Central memory CD8-positive, alpha-beta T cell (primary cell): ENCODE data around the gene MTREX.

Source experiments
- ATAC-seq: fragments of 150-1000 bp; cut with Tn5 transposase; replicated peaks from 2 replicates; pipeline ENCODE4 v1.10.0; 2022; ENCODE audit warnings: mild to moderate bottlenecking, moderate FRiP score, moderate number of reproducible peaks; ENCODE audit not compliant: poor library complexity, severe bottlenecking; ENCODE audit errors: extremely low read depth
- DNase-seq, 2 donors: peaks; one replicate each; pipeline ENCODE4 v3.0.0; 2021; ENCODE audit warnings: low spot score in 2 of 2
- H3K27ac Mint-ChIP-seq: one replicate; pipeline ENCODE4 v1.8.0; 2022; ENCODE audit warnings: low read depth, mild to moderate bottlenecking, moderate library complexity, mixed read lengths
- H3K27me3 Mint-ChIP-seq: one replicate; pipeline ENCODE4 v1.8.0; 2022; ENCODE audit warnings: mixed read lengths
- H3K36me3 Mint-ChIP-seq: one replicate; pipeline ENCODE4 v1.8.0; 2022; ENCODE audit warnings: mild to moderate bottlenecking, moderate library complexity, mixed read lengths; ENCODE audit not compliant: insufficient read depth
- H3K4me1 Mint-ChIP-seq: one replicate; pipeline ENCODE4 v1.8.0; 2022; ENCODE audit warnings: mixed read lengths
- H3K4me3 Mint-ChIP-seq: one replicate; pipeline ENCODE4 v1.8.0; 2022; ENCODE audit warnings: mild to moderate bottlenecking, moderate library complexity, mixed read lengths
- H3K9me3 Mint-ChIP-seq: one replicate; pipeline ENCODE4 v1.8.0; 2022; ENCODE audit warnings: mixed read lengths

MTREX gene

DNA sequence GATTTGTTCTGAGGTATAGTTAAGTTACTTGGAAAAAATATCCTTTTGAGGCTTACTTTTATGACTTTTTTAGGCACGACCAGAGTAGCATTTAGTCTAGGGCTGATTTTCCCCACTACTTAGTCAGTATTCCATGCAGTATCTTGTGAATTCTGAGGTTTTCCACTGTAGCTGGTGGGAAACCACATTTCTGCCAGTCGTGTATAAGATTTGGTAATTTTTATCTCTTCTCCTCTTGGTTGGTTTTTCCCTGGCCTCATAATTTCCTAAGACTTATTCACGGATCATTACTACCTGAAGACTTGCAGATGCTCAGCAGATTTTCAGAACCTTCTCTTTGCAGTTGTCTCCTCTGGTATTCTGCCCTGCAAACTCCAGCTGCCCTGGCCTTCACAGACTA is 23.5 kb downstream of the MTREX start:
- no peak for DNase-seq
- no peak overlapping the region for H3K4me3 Mint-ChIP-seq
- H3K27ac Mint-ChIP-seq = peak overlapping the region; percentile 73
- peaks cover 31% of the 10 kb centered on the region for H3K4me1 Mint-ChIP-seq
- no peaks in the 10 kb centered on the region for H3K27me3 Mint-ChIP-seq
- H3K9me3 Mint-ChIP-seq = no peaks in the 10 kb centered on the region
- no peak for ATAC-seq
- H3K36me3 Mint-ChIP-seq = peaks cover 40% of the 10 kb centered on the region

- Mint-ChIP-seq H3K9me3 (no peaks in the 10 kb centered on the region), H3K27ac (no peak overlapping the region), H3K36me3 (peaks cover 42% of the 10 kb centered on the region), H3K27me3 (no peaks in the 10 kb centered on the region), H3K4me3 (no peak overlapping the region), H3K4me1 (peaks cover 29% of the 10 kb centered on the region)
- DNase-seq (no peak), ATAC-seq (no peak)
These were observed 25.2 kb downstream of the MTREX start for GRCh38 chr5:55333017-55333416.

GRCh38 chr5:55333811-55334210 is 26.0 kb downstream of the MTREX start:
- Mint-ChIP-seq H3K4me3 (no peak overlapping the region), H3K27me3 (no peaks in the 10 kb centered on the region), H3K27ac (no peak overlapping the region), H3K36me3 (peaks cover 40% of the 10 kb centered on the region), H3K4me1 (peaks cover 36% of the 10 kb centered on the region), H3K9me3 (no peaks in the 10 kb centered on the region)
- ATAC-seq = no peak
- no peak for DNase-seq

- no peaks in the 10 kb centered on the region for H3K27me3 Mint-ChIP-seq
- peaks cover 21% of the 10 kb centered on the region for H3K4me1 Mint-ChIP-seq
- peak overlapping the region; percentile 77 for H3K27ac Mint-ChIP-seq
- peaks cover 27% of the 10 kb centered on the region for H3K36me3 Mint-ChIP-seq
- no peaks in the 10 kb centered on the region for H3K9me3 Mint-ChIP-seq
- DNase-seq (no peak), ATAC-seq (peak; percentile 28)
- H3K4me3 Mint-ChIP-seq = peak overlapping the region; percentile 63
These were observed 30.4 kb downstream of the MTREX start for GRCh38 chr5:55338092-55338613.

- Mint-ChIP-seq H3K9me3 (no peaks in the 10 kb centered on the region), H3K4me3 (peak overlapping the region; percentile 63), H3K36me3 (peaks cover 27% of the 10 kb centered on the region), H3K27me3 (no peaks in the 10 kb centered on the region), H3K4me1 (peaks cover 19% of the 10 kb centered on the region), H3K27ac (peak overlapping the region; percentile 77)
- DNase-seq = no peak
- ATAC-seq = no peak
These were observed 31.0 kb downstream of the MTREX start for GRCh38 chr5:55338810-55339243.

DNA sequence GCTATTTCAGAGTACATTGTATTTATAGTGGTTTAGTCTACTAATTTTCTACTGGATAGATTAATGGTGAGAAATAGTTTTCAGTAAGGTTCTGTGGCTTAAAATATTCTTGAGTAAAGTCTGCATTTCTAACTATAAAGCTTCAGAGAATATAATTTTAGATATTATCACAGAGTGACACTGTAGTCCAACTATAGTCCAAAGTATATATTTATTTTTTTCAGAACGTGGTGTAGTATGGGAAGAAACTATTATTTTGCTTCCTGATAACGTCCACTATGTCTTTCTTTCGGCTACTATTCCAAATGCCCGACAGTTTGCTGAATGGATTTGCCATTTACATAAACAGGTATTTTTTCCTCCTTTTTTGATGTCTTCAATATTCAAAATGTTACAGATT is 35.3 kb downstream of the MTREX start:
- DNase-seq (no peak), ATAC-seq (no peak)
- no peaks in the 10 kb centered on the region for H3K27me3 Mint-ChIP-seq
- no peaks in the 10 kb centered on the region for H3K9me3 Mint-ChIP-seq
- H3K4me3 Mint-ChIP-seq = no peak overlapping the region
- peaks cover 49% of the 10 kb centered on the region for H3K36me3 Mint-ChIP-seq
- H3K27ac Mint-ChIP-seq = no peak overlapping the region
- H3K4me1 Mint-ChIP-seq = peaks cover 11% of the 10 kb centered on the region

GRCh38 chr5:55343609-55344008 is 35.8 kb downstream of the MTREX start:
- no peak for ATAC-seq
- Mint-ChIP-seq H3K4me3 (no peak overlapping the region), H3K27me3 (no peaks in the 10 kb centered on the region), H3K9me3 (no peaks in the 10 kb centered on the region), H3K27ac (no peak overlapping the region), H3K36me3 (peaks cover 53% of the 10 kb centered on the region), H3K4me1 (peaks cover 7% of the 10 kb centered on the region)
- no peak for DNase-seq

DNA sequence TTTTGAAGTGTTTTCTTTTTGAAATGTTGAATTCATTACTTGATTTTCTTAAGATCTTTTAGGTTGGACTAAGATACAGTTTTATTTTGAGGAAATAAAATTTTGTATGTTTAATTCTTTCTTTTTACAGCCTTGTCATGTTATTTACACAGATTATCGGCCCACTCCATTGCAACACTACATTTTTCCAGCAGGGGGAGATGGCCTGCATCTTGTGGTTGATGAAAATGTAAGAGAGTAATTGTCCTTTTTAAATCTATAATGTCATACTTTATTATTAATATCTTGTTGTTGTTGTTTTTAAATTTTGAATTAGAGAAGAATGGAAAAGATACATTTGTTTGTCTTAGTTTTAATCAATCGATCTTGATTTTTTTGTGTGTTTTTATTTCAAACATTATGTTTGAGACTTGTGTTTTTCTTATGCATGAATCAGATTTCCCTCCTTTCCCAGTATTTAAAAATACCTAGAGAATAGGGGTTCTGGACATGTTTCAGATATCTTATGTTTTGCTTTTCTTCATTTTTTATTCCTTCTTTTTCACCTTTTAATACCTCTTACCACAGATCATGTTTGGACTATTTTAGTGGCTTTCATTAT is 36.7 kb downstream of the MTREX start:
- H3K27me3 Mint-ChIP-seq = no peaks in the 10 kb centered on the region
- H3K4me3 Mint-ChIP-seq = no peak overlapping the region
- H3K27ac Mint-ChIP-seq = peak overlapping the region; percentile 62
- peak; percentile 38 to 39 for DNase-seq
- H3K4me1 Mint-ChIP-seq = no peaks in the 10 kb centered on the region
- H3K9me3 Mint-ChIP-seq = no peaks in the 10 kb centered on the region
- peaks cover 55% of the 10 kb centered on the region for H3K36me3 Mint-ChIP-seq
- ATAC-seq = no peak

DNA sequence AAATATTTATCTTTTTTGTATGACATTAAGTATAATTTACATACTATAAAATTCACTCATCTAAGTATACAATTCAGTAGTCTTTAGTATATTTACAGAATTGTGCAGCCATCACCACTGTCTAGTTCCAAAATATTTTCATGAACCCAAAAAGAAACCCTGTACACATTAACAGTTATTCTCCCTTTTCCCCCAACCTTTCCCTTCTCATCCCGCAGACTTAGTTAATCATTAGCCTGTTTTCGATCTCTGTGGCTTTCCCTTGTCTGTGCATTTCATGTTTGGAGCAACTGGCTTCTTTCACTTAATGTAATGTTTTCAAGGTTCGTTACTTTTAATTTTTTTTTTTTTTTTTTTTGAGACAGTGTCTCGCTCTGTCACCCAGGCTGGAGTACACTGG is 37.5 kb downstream of the MTREX start:
- no peak for DNase-seq
- H3K4me1 Mint-ChIP-seq = no peaks in the 10 kb centered on the region
- H3K4me3 Mint-ChIP-seq = no peak overlapping the region
- peak overlapping the region; percentile 71 for H3K27ac Mint-ChIP-seq
- ATAC-seq = no peak
- no peaks in the 10 kb centered on the region for H3K9me3 Mint-ChIP-seq
- H3K27me3 Mint-ChIP-seq = no peaks in the 10 kb centered on the region
- H3K36me3 Mint-ChIP-seq = peaks cover 62% of the 10 kb centered on the region

DNA sequence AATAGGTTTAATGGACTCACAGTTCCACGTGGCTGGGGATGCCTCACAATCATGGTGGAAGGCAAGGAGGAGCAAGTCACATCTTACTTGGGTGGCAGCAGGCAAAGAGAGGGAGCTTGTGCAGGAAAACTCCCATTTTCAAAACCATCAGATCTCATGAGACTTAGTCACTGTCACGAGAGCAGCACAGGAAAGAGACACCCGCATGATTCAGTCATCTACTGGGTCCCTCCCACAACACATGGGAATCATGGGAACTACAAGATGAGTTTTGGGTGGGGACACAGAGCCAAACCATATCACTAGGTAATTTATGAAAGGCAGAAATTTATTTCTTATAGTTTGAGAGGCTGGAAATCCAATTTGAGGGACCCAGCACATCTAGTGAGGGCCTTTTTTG is 40.0 kb downstream of the MTREX start:
- Mint-ChIP-seq H3K27ac (no peak overlapping the region), H3K4me3 (no peak overlapping the region), H3K9me3 (no peaks in the 10 kb centered on the region), H3K36me3 (peaks cover 63% of the 10 kb centered on the region), H3K27me3 (no peaks in the 10 kb centered on the region), H3K4me1 (no peaks in the 10 kb centered on the region)
- DNase-seq (no peak), ATAC-seq (no peak)

- Mint-ChIP-seq H3K9me3 (no peaks in the 10 kb centered on the region), H3K4me1 (no peaks in the 10 kb centered on the region), H3K27me3 (no peaks in the 10 kb centered on the region), H3K4me3 (no peak overlapping the region), H3K36me3 (peaks cover 61% of the 10 kb centered on the region), H3K27ac (no peak overlapping the region)
- ATAC-seq (no peak), DNase-seq (no peak)
These were observed 43.0 kb downstream of the MTREX start for GRCh38 chr5:55350754-55351153.

DNA sequence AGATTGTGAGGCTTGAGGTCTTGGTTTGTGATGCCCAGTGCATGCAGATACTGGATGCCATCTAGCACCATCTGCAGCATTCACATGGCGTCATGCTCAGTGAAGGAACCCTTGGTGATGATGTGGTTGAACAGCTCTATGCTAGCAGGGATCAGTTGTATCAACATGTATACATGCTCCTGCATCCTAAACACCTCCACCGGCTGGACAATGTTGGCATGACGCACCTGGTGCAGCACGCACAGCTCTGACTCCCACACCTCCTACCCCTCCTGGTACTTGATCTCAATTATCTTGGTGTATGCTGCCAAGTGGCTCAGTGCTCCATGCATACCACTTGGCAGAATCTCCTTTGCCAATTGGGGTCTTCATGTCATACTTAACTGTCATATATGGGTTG is 49.1 kb downstream of the MTREX start:
- DNase-seq (no peak), ATAC-seq (no peak)
- no peak overlapping the region for H3K27ac Mint-ChIP-seq
- H3K9me3 Mint-ChIP-seq = no peaks in the 10 kb centered on the region
- H3K4me1 Mint-ChIP-seq = no peaks in the 10 kb centered on the region
- peaks cover 48% of the 10 kb centered on the region for H3K36me3 Mint-ChIP-seq
- H3K4me3 Mint-ChIP-seq = no peak overlapping the region
- no peaks in the 10 kb centered on the region for H3K27me3 Mint-ChIP-seq

DNA sequence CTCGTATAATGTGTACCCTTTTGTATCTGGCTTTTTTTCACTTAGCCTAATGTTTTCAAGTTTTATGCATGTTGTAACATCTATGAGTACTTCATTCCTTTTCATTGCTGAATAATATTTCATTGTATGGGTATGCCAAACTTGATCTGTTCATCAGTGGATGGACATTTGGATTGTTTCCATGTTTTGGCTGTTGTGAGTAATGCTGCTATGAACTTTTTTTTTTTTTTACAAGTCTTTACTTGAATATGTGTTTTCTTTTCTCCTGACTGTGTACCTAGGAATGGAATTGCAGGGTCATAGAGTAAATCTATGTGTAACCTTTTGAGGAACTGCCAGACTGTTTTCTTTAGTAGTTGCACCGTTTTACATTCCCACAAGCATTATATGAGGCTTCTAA is 52.4 kb downstream of the MTREX start:
- H3K4me3 Mint-ChIP-seq = no peak overlapping the region
- H3K4me1 Mint-ChIP-seq = peaks cover 11% of the 10 kb centered on the region
- no peaks in the 10 kb centered on the region for H3K27me3 Mint-ChIP-seq
- no peak for ATAC-seq
- H3K36me3 Mint-ChIP-seq = peaks cover 35% of the 10 kb centered on the region
- no peak overlapping the region for H3K27ac Mint-ChIP-seq
- DNase-seq = no peak
- no peaks in the 10 kb centered on the region for H3K9me3 Mint-ChIP-seq
